ENCODE data around the gene SOCS7.

- no peak for TF ChIP-seq CTCF (optimal IDR thresholded peaks at IDR 0.05 in 1 of 3, IDR thresholded peaks at IDR 0.05 in 1 of 3, conservative IDR thresholded peaks at IDR 0.05 in 1 of 3; ENCODE audit: extremely low read depth in 1 of 3, insufficient read depth in 2 of 3, low read length in 3 of 3)
- no peak for TF ChIP-seq EZH2 (IDR thresholded peaks at IDR 0.05; ENCODE audit: low read length)
Observed at GRCh38 chr17:38336838-38337237, 14.8 kb upstream of the SOCS7 start.

Measured in keratinocyte (primary cell).